DOHH2 (cell line): ENCODE results near the gene IER3.

ENCODE experiments used
- EZH2phosphoT487 ChIP-seq: fragments of 200-600 bp; sonication (generic); IDR thresholded peaks from 2 replicates; pipeline ENCODE4 v1.6.1; 2017; ENCODE audit warnings: borderline replicate concordance, mild to moderate bottlenecking, antibody characterized with exemption, low read length, moderate library complexity, mixed read lengths
- TF ChIP-seq, protein P1 (sequence below): fragments of 200-600 bp; sonication (generic); IDR thresholded peaks from one replicate; pipeline ENCODE4 v1.5.1; 2014; ENCODE audit warnings: antibody characterized with exemption, mild to moderate bottlenecking, low read depth, low read length; ENCODE audit not compliant: poor library complexity, severe bottlenecking

DNA sequence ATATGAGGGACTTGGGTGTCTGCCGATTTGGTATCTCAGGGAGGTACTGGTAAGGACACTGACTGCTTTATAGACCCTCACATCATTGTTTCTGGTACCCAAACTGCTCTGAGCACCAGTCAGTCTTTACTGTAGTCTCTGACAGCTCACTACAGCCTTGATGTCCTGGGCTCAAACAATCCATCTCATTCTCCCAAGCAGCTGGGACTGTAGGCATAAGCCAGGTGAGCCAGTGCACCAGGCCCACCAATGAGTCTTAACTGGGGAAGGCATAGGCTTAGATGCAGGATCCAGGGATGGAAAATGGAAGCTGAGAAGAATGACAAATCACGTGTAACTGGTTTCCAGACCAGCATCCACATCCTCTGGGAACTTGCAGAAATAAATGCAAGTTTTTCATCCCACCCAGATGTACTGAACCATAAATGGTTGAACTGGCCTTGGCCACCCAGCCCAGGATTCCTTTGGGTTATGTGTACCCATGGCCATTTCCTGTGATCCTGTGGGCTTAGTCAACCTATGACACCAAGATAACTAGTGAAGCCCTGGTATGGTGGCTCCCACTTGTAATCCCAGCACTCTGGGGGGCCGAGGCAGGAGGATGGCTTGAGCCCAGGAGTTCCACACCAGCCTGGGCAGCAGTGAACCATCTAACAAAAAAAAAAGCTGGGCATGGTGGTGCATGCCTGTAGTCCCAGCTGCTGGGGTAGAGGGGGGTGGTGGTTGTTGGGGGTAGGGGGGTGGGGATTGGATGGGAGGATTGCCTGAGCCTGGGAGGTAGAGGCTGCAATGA, 18.4 kb downstream of the IER3 start:
- TF ChIP-seq, protein P1, sequence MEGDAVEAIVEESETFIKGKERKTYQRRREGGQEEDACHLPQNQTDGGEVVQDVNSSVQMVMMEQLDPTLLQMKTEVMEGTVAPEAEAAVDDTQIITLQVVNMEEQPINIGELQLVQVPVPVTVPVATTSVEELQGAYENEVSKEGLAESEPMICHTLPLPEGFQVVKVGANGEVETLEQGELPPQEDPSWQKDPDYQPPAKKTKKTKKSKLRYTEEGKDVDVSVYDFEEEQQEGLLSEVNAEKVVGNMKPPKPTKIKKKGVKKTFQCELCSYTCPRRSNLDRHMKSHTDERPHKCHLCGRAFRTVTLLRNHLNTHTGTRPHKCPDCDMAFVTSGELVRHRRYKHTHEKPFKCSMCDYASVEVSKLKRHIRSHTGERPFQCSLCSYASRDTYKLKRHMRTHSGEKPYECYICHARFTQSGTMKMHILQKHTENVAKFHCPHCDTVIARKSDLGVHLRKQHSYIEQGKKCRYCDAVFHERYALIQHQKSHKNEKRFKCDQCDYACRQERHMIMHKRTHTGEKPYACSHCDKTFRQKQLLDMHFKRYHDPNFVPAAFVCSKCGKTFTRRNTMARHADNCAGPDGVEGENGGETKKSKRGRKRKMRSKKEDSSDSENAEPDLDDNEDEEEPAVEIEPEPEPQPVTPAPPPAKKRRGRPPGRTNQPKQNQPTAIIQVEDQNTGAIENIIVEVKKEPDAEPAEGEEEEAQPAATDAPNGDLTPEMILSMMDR, result no peak
- TF ChIP-seq EZH2phosphoT487, result no peak
